NCI-H524 (cell line): ENCODE measurements around the gene FADS1.
A peak's percentile ranks its signal among the peaks of the same experiment; 100 is the strongest.

Source experiments
- DNase-seq, 2 experiments: peaks; one replicate each; lab custom pipeline; 2025; lab: John Stamatoyannopoulos, UW

The FADS1 gene

GRCh38 chr11:61846362-61847020, 29.7 kb upstream of the FADS1 start:
- DNase-seq = no peak

GRCh38 chr11:61844909-61845565, 28.2 kb upstream of the FADS1 start:
- no peak for DNase-seq

GRCh38 chr11:61842528-61842820, 25.7 kb upstream of the FADS1 start:
- DNase-seq = no peak

DNA sequence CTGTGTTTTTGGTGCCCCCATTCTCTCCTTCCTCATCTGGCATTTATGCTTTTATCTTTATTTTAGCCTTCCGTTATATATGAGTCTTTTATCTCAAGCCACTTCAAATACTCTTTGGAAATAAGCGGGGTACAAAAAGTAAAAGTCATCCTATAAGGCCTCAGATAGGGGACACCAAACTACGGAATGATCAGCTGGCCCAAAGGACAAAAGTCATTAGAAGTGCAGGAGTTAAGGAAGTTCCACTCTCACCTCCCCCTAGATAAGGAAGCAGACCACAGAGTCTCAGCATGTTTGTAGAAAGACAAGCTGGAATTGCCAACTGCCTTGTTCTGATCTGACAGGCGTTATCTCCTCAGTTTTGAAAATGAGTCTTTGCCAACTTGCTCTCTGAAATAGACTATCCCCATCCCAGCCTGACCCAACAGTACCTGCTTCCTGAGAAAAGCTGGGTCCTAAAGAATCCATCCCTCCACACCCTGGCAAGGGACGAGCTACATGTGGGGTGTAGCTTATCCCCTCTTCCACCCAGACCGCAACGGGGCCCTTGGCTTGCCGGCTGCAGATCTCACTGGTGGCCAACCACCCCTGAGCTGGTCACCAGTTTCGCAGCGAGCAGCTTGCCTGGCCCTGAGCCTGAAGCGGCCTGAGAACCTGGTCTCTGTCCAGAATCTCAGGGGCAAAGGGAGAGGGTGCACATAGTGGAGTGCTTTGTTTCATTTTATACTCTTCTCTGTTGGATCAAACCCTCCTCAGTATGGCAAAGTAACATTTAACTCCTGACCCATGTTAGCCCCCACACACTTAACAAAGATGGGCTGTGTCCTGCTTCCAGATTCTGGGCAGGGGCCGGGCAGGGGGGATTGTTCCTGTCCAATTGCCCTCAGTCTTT, 25.1 kb upstream of the FADS1 start:
- no peak for DNase-seq

- DNase-seq = no peak
Measured at GRCh38 chr11:61840371-61840770, 23.6 kb upstream of the FADS1 start.

- no peak for DNase-seq
Measured at GRCh38 chr11:61839742-61840141, 22.9 kb upstream of the FADS1 start.

- DNase-seq = no peak
Measured at GRCh38 chr11:61838921-61839320, 22.1 kb upstream of the FADS1 start.

GRCh38 chr11:61838501-61838900, 21.7 kb upstream of the FADS1 start:
- no peak for DNase-seq

- no peak for DNase-seq
Measured at GRCh38 chr11:61837411-61838005, 20.7 kb upstream of the FADS1 start.

GRCh38 chr11:61836193-61836592, 19.4 kb upstream of the FADS1 start:
- DNase-seq = no peak

DNA sequence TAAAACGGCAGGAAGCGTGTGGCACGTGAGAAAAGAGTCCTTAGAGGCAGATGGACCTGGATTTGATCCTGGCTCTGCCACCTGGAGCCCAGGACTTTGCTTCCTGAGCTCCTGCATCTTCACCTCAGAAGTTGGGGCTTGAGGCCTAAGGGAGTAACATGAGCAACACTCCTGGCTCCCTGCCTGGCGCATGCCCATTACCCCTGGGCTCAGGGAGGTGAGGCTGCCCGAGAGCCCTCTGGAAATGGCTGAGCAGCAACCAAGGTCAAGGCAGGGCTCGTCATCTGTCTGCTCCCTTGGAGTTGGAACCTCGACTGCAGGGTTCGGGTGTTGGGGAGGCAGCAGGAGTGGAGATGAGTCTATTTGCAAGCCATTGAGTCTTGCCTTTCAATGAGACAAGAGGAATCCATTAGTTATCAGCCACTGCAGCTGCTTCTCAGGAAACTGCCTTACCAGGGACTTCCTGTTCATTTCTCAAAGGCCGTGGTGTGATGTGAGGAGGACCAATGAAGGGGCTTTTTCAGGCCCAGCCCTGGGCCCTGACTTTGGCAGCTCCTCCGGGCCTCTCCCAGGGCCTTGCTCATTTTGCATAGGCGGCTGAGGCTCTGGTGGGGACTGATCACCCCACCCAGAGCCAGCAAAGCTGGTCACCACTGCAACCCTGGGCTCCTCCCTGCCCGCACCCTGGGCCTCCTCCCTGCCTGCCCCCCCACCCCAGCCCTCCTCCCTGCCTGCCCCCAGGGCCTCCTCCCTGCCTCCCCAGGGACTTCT, 17.7 kb upstream of the FADS1 start:
- DNase-seq = peak in 1 of 2 experiments; percentile 39

- no peak for DNase-seq
Measured at GRCh38 chr11:61833926-61834277, 17.1 kb upstream of the FADS1 start.

DNA sequence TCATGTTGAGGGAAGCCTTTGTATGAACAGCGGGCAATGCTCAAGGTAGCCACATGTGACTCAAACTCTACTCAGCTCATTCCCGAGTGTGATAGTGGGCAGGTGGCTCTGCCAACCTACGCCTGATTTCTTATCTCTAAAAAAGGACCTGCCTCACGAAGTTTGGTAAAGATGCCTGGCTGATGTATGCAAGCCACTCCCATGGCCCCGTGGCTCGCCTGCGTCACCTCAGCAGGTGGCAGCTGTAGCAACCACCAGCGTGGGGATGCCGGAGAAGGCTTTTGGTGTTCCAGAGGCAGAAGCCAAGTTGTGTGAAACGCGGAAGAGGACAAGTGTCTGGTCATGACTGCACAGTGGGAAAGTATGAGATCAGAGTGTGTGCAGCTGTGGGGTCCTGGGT, 16.7 kb upstream of the FADS1 start:
- no peak for DNase-seq

DNA sequence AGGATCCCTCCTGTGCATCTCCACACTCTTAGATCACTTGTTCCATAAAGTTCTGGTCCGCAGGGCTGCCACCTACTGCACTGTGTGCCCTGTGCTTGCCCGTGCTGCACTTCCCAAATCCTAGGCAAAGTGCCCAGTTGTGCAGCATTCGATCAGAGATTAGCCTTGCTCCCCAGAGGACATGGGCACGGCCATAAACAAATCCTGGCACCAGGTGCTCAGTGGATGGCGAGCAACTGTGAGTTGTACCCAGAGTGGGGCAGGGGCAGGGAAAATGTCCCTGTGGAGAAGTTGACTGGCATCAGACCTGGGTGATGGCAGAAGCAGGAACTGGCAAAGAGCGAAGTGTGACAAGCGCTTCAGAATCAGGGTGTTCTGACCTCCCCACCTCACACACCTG, 16.0 kb upstream of the FADS1 start:
- no peak for DNase-seq

DNA sequence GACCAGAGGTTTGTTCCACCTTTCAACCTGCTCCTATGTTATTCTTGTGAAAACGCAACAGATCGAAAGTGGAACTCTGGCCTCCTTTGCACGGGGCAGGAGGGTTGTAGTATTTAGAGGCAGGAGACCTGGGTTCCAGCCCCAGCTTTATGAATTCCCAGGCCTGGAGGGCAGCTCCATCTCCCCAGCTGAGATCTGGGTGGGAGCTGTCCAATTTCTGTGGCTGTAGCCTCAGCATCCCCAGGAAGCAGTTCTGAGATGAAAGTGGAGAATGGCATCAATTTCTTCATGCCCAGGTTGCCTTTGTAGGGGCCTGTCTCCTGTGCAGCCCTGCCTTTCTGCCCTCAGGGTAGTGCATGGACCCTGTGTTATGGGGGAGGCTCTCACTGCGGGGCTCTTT, 15.4 kb upstream of the FADS1 start:
- no peak for DNase-seq

GRCh38 chr11:61830237-61831105, 13.7 kb upstream of the FADS1 start:
- no peak for DNase-seq

DNA sequence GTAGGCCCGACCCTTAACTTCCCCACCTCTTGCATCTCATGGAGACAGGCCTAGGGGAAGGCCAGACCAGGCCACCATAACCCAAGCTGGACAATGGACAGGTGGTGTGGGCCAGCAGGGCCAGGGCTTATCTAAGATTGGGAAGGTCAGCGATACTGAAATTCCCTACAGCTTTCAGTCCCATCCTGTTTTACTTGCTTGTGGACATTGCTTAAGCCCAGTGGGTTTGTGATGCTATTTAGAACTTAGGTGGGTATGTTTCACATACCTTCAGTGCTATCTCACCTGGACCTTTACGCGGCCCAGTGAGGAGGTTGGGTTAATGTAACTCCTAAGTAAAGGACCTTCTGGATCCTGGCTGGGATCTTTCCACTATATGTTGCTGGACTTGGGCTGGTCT, 13.0 kb upstream of the FADS1 start:
- no peak for DNase-seq

DNA sequence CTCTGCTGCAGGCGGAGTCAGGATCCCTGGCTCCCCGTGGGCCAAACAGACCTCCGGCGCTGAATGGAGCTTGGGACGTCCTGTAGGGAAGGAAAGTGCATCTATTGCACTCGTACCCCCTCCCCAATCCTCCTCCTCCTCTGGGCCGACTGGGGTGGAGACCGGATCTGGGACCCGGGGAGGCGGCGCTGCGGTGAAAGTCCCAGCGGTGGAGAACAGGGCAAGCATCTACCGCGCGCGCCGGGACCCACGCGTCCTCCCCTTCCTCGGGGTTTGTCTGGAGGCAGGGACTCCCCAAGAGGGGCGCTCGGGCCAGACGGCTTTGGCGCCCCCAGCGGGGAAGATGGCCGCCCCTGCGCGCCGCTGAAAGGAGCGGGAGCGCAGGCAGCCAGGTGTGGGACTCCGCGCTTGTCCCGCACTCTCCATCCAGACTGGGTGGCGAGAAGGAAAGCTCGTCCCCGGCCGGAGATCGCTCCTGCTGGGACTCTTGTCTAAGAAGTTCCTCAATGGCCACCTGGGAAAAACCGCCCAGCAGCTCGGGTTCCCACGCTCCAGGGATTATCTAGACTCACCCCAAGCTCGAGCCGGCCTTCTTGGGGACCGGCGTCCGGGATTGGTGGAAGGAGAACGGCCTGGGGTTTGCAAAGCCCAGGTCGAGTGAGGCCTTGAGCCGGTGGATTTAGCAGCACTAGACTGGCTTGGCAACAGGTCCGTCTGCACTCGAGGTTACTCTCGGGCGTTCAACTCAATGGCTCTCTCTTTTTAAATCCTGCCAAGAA, 12.0 kb upstream of the FADS1 start:
- peak; percentile 16 to 52 for DNase-seq

DNA sequence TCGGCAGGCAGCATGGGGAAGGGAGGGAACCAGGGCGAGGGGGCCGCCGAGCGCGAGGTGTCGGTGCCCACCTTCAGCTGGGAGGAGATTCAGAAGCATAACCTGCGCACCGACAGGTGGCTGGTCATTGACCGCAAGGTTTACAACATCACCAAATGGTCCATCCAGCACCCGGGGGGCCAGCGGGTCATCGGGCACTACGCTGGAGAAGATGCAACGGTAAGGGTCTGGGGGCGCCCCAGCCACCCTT, 11.5 kb upstream of the FADS1 start:
- no peak for DNase-seq

DNA sequence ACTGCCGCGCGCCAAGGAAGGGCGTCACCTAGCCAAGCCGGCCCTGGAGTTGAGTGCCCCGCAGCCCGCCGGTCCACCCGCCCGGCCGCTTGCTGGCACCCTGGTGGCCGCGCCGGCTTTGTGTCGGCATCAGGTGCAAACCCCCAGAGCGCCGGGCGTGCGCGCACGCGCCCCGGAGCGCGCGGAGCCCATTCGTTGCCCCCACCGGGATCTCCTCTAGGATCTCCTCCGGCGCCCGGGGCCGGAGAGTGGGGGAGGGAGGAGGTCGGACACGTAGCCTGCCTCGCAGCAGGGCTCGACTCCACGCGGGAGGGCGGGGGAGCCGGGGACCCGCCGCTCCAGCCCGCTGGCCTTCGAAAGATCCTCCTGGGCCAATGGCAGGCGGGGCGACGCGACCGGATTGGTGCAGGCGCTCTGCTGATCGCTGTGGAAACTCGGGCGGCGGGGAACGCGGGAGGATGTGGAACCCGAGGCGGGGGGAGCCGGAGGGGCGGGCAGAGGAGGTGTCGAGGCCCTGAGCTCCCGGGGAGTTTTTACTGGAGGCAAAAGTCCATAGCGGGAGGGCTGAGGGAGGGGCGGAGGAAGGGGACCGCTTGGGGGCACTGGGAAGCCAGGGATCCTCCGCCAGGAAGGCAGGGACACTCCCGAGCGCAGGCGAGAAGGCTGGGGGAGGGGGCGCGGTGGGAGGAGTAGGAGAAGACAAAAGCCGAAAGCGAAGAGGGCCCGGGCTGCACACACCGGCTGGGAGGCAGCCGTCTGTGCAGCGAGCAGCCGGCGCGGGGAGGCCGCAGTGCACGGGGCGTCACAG, 11.0 kb upstream of the FADS1 start, which contains the start of gene FADS2:
Gene FADS2 (plus strand): TSS at position 730 of the 808 bp plus-strand sequence. CDS start 91 bp downstream, outside the sequence.
- DNase-seq = peak; percentile 92 to 98
